ENCODE data around the gene CAP2.
"Not testable (repeated sequence)": the region's sequence is repeated elsewhere in the genome, so short reads cannot be mapped to it uniquely, and the experiment has no call there.

The CAP2 gene

GRCh38 chr6:17580518-17581048, 187.2 kb downstream of the CAP2 start:
- peak; percentile 52 for DNase-seq (ENCODE audit: low spot score)

- DNase-seq (ENCODE audit: low spot score), result not testable (repeated sequence)
These were observed 187.9 kb downstream of the CAP2 start for GRCh38 chr6:17581282-17581681.

- DNase-seq (ENCODE audit: low spot score), result peak; percentile 56
These were observed 190.4 kb downstream of the CAP2 start for GRCh38 chr6:17583811-17584210.

- peak; percentile 72 for DNase-seq (ENCODE audit: low spot score)
These were observed 190.9 kb downstream of the CAP2 start for GRCh38 chr6:17584241-17584803.

GRCh38 chr6:17585766-17586490, 192.5 kb downstream of the CAP2 start:
- DNase-seq (ENCODE audit: low spot score), result peak; percentile 53

- not testable (repeated sequence) for DNase-seq (ENCODE audit: low spot score)
These were observed 193.2 kb downstream of the CAP2 start for GRCh38 chr6:17586623-17587022.

GRCh38 chr6:17588011-17588410, 194.6 kb downstream of the CAP2 start:
- DNase-seq (ENCODE audit: low spot score), result no peak

- peak; percentile 98 for DNase-seq (ENCODE audit: low spot score)
These were observed 196.2 kb downstream of the CAP2 start for GRCh38 chr6:17589406-17590096.

GRCh38 chr6:17591287-17591686, 197.9 kb downstream of the CAP2 start:
- no peak for DNase-seq (ENCODE audit: low spot score)

- no peak for DNase-seq (ENCODE audit: low spot score)
These were observed 199.9 kb downstream of the CAP2 start for GRCh38 chr6:17593246-17593645.

- no peak for DNase-seq (ENCODE audit: low spot score)
These were observed 202.7 kb downstream of the CAP2 start for GRCh38 chr6:17596085-17596484.

- peak; percentile 93 for DNase-seq (ENCODE audit: low spot score)
These were observed 206.6 kb downstream of the CAP2 start, which contains the start of gene FAM8A1 for GRCh38 chr6:17599877-17600526. Gene FAM8A1, plus strand, starts transcription at chr6:17600302. Its CDS starts 108 bp downstream, at chr6:17600410.

- peak; percentile 39 for DNase-seq (ENCODE audit: low spot score)
These were observed 207.4 kb downstream of the CAP2 start for GRCh38 chr6:17600527-17601385.

GRCh38 chr6:17601386-17601703, 207.9 kb downstream of the CAP2 start:
- no peak for DNase-seq (ENCODE audit: low spot score)

GRCh38 chr6:17602888-17603287, 209.5 kb downstream of the CAP2 start:
- DNase-seq (ENCODE audit: low spot score), result peak; percentile 58

- DNase-seq (ENCODE audit: low spot score), result no peak
These were observed 213.2 kb downstream of the CAP2 start for GRCh38 chr6:17606606-17607005.

All from kidney tubule cell (primary cell).